Endothelial cell (in vitro differentiated cells): Measurements from ENCODE around the gene ZG16B. TPM values are rescaled to one million over a fixed set of nuclear protein-coding genes. Genes with fewer than 3 reads are reported as not detected.

Source experiments
- DNase-seq: peaks from one replicate; pipeline ENCODE4 v3.0.0; 2021; ENCODE audit warnings: low spot score
- H3K27ac Mint-ChIP-seq: one replicate; pipeline ENCODE4 v1.8.0; 2021; ENCODE audit warnings: mixed read lengths, inconsistent platforms; ENCODE audit not compliant: unreplicated experiment
- H3K27me3 Mint-ChIP-seq: one replicate; pipeline ENCODE4 v1.8.0; 2021; ENCODE audit warnings: mild to moderate bottlenecking, moderate library complexity, mixed read lengths, inconsistent platforms; ENCODE audit not compliant: unreplicated experiment
- H3K36me3 Mint-ChIP-seq: one replicate; pipeline ENCODE4 v1.8.0; 2021; ENCODE audit warnings: mild to moderate bottlenecking, low read depth, mixed read lengths, inconsistent platforms; ENCODE audit not compliant: unreplicated experiment
- H3K4me1 Mint-ChIP-seq: one replicate; pipeline ENCODE4 v1.8.0; 2021; ENCODE audit warnings: mild to moderate bottlenecking, mixed read lengths, inconsistent platforms; ENCODE audit not compliant: unreplicated experiment
- H3K4me3 Mint-ChIP-seq: one replicate; pipeline ENCODE4 v1.8.0; 2021; ENCODE audit warnings: mild to moderate bottlenecking, mixed read lengths, inconsistent platforms; ENCODE audit not compliant: unreplicated experiment
- H3K9me3 Mint-ChIP-seq: one replicate; pipeline ENCODE4 v1.8.0; 2021; ENCODE audit warnings: mixed read lengths, inconsistent platforms; ENCODE audit not compliant: unreplicated experiment
- CTCF ChIP-seq: fragments of 200-600 bp; sonication (generic); IDR thresholded peaks from one replicate; pipeline ENCODE4 v1.5.0; 2021; ENCODE audit warnings: antibody characterized with exemption; ENCODE audit not compliant: unreplicated experiment
- total RNA-seq: library from RNA; stranded (reverse); fragmentation: NEBNext Ultra II Directional; extraction: Animal tissue kit (Norgen Biotek cat#: 25700); gene quantifications from one replicate; pipeline ENCODE4 v1.2.1, GENCODE V29; 2021; ENCODE audit not compliant: unreplicated experiment

Gene ZG16B
- total RNA-seq, 1 donor from 2014 or later = 1.3 TPM

- Mint-ChIP-seq H3K4me1 (no peaks in the 10 kb centered on the region), H3K27ac (no peak overlapping the region), H3K36me3 (peaks cover 3% of the 10 kb centered on the region), H3K9me3 (peaks cover 2% of the 10 kb centered on the region), H3K27me3 (peaks cover 2% of the 10 kb centered on the region), H3K4me3 (no peak overlapping the region)
- no peak for DNase-seq
- no peak for TF ChIP-seq CTCF
Observed at GRCh38 chr16:2848933-2849725, 19.0 kb downstream of the ZG16B start.

- Mint-ChIP-seq H3K4me1 (no peaks in the 10 kb centered on the region), H3K9me3 (peaks cover 8% of the 10 kb centered on the region), H3K4me3 (no peak overlapping the region), H3K27ac (no peak overlapping the region), H3K27me3 (peaks cover 3% of the 10 kb centered on the region), H3K36me3 (peaks cover 9% of the 10 kb centered on the region)
- no peak for DNase-seq
- no peak for TF ChIP-seq CTCF
Observed at GRCh38 chr16:2852003-2852730, 22.1 kb downstream of the ZG16B start.

GRCh38 chr16:2852731-2853507 is 22.8 kb downstream of the ZG16B start:
- Mint-ChIP-seq H3K36me3 (peaks cover 9% of the 10 kb centered on the region), H3K27ac (no peak overlapping the region), H3K9me3 (peaks cover 8% of the 10 kb centered on the region), H3K4me1 (peaks cover 2% of the 10 kb centered on the region), H3K4me3 (no peak overlapping the region), H3K27me3 (peaks cover 7% of the 10 kb centered on the region)
- no peak for DNase-seq
- no peak for TF ChIP-seq CTCF

- Mint-ChIP-seq H3K27ac (no peak overlapping the region), H3K4me1 (peaks cover 2% of the 10 kb centered on the region), H3K36me3 (peaks cover 9% of the 10 kb centered on the region), H3K4me3 (no peak overlapping the region), H3K27me3 (peaks cover 8% of the 10 kb centered on the region), H3K9me3 (peaks cover 8% of the 10 kb centered on the region)
- no peak for TF ChIP-seq CTCF
- DNase-seq = no peak
Observed at GRCh38 chr16:2853531-2854073, 23.5 kb downstream of the ZG16B start.
